ENCODE measurements around the gene MED8.

MED8 gene

DNA sequence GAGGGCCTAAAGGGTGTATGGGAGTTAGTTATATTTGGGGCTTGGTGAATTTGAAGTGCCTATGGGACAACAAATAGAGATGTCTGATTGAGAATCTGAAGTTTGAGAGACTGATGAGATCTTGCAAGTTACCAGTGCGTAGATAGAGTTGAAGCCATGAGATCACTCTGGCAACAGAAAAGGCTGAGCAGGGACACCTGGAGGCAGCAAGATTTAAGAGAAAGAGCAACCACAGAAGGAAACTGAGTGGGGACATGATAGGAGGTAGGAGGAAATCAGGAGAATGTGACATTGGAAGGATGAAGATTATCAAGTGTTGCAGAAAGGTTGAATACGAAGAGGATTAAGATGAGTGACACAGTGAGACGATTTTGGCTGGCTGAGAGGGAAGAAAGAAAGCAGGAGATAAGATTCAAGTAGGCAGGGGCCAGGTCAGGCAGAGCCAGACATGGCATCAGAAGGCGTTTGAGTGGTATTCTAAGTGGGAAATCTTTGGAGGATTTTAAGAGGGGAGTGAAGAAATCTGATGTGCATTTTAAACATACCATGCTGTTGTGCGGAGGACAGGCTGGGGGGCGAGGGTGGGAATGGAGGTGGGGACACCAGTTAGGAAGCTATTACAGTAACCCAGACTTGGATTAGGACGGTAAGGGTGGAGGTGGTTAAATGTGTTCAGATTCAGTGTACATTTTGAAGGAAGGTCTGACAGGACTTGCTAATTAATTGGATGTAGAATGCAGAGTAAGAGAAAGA is 55.0 kb downstream of the MED8 start:
- no peak for DNase-seq (ENCODE audit: low spot score)
